ENCODE measurements around the gene TEKT1. TPM values are rescaled to one million over a fixed set of nuclear protein-coding genes. Genes with fewer than 3 reads are reported as not detected.
"Not testable (repeated sequence)": the region's sequence is repeated elsewhere in the genome, so short reads cannot be mapped to it uniquely, and the experiment has no call there.

The TEKT1 gene
- total and polyA plus RNA-seq, 7 donors, result not detected

- no peaks in the 10 kb centered on the region for H3K4me1 ChIP-seq
- 74 to 81% (median 78%) methylated on average over 8 of the region's 8 CpGs for WGBS, 3 donors
- H3K27me3 ChIP-seq (ENCODE audit: insufficient read depth in 3 of 3, low read length in 2 of 3), result peaks cover 0 to 35% (median 12%) of the 10 kb centered on the region in 3 donors
- no peaks in the 10 kb centered on the region for H3K9me3 ChIP-seq
- DNase-seq, result no peak
- TF ChIP-seq, protein P1, sequence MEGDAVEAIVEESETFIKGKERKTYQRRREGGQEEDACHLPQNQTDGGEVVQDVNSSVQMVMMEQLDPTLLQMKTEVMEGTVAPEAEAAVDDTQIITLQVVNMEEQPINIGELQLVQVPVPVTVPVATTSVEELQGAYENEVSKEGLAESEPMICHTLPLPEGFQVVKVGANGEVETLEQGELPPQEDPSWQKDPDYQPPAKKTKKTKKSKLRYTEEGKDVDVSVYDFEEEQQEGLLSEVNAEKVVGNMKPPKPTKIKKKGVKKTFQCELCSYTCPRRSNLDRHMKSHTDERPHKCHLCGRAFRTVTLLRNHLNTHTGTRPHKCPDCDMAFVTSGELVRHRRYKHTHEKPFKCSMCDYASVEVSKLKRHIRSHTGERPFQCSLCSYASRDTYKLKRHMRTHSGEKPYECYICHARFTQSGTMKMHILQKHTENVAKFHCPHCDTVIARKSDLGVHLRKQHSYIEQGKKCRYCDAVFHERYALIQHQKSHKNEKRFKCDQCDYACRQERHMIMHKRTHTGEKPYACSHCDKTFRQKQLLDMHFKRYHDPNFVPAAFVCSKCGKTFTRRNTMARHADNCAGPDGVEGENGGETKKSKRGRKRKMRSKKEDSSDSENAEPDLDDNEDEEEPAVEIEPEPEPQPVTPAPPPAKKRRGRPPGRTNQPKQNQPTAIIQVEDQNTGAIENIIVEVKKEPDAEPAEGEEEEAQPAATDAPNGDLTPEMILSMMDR (IDR thresholded peaks at IDR 0.05), result no peak
- no peak overlapping the region for H3K4me3 ChIP-seq
- intact Hi-C loops (cut with DNase I), result no loop called here
- no peak overlapping the region for H3K27ac ChIP-seq
- no peak for ATAC-seq
- H3K36me3 ChIP-seq (ENCODE audit: insufficient read depth in 1 of 2, low read depth in 1 of 2), result no peaks in the 10 kb centered on the region
Measured at GRCh38 chr17:6780001-6780400, 51.5 kb downstream of the TEKT1 start.

- 56 to 78% (median 65%) methylated on average over 2 of the region's 2 CpGs for WGBS, 3 donors
- peaks cover 0 to 39% (median 12%) of the 10 kb centered on the region in 3 donors for H3K27me3 ChIP-seq (ENCODE audit: insufficient read depth in 3 of 3, low read length in 2 of 3)
Measured at GRCh38 chr17:6779411-6779810, 52.1 kb downstream of the TEKT1 start.

GRCh38 chr17:6775871-6776405, 55.6 kb downstream of the TEKT1 start, which contains the start of gene FBXO39:
Gene FBXO39, plus strand, starts transcription at chr17:6776215. Its CDS starts 3,654 bp downstream, at chr17:6779869.
- Histone ChIP-seq H3K27me3 (ENCODE audit: insufficient read depth in 3 of 3, low read length in 2 of 3) (peaks cover 0 to 36% (median 10%) of the 10 kb centered on the region in 3 donors), H3K9me3 (peaks cover 11% of the 10 kb centered on the region), H3K36me3 (ENCODE audit: insufficient read depth in 1 of 2, low read depth in 1 of 2) (peaks cover 5 to 28% of the 10 kb centered on the region in 2 donors), H3K4me1 (no peaks in the 10 kb centered on the region), H3K27ac (no peak within 1 kb of the TSS), H3K4me3 (no peak within 1 kb of the TSS)
- TF ChIP-seq, protein P1 (IDR thresholded peaks at IDR 0.05), result no peak
- ATAC-seq (no peak), DNase-seq (no peak)
- WGBS, 3 donors, result 1 to 2% (median 2%) methylated on average over 27 to 49 of the region's 49 CpGs
- intact Hi-C loops (cut with DNase I), result no loop called here

More at GRCh38 chr17:6779411-6779810, 52.1 kb downstream of the TEKT1 start:
- no peak overlapping the region for H3K27ac ChIP-seq
- ATAC-seq, result no peak
- H3K36me3 ChIP-seq (ENCODE audit: insufficient read depth in 1 of 2, low read depth in 1 of 2), result no peaks in the 10 kb centered on the region
- DNase-seq, result no peak
- intact Hi-C loops (cut with DNase I), result no loop called here
- TF ChIP-seq, protein P1 (IDR thresholded peaks at IDR 0.05), result no peak
- no peak overlapping the region for H3K4me3 ChIP-seq
- no peaks in the 10 kb centered on the region for H3K9me3 ChIP-seq
- no peaks in the 10 kb centered on the region for H3K4me1 ChIP-seq

DNA sequence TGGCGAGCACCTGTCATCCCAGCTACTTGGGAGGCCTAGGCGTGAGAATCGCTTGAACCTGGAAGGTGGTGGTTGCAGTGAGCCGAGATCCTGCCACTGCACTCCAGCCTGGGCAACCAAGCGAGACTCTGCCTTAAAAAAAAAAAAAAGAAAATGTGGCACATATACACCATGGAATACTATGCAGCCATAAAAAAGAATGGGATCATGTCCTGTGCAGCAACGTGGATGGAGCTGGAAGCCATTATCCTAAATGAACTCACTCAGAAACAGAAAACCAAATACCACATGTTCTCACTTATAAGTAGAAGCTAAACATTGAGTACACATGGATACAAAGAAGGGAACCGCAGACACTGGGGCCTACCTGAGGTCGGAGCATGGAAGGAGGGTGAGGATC, 56.6 kb downstream of the TEKT1 start:
- H3K4me1 ChIP-seq; H3K4me3 ChIP-seq; DNase-seq; intact Hi-C loops (cut with DNase I); ATAC-seq; H3K27ac ChIP-seq: not testable (repeated sequence)
- peaks cover 7 to 35% of the 10 kb centered on the region in 2 donors for H3K36me3 ChIP-seq (ENCODE audit: insufficient read depth in 1 of 2, low read depth in 1 of 2)
- H3K27me3 ChIP-seq (ENCODE audit: insufficient read depth in 3 of 3, low read length in 2 of 3), result peaks cover 0 to 36% (median 8%) of the 10 kb centered on the region in 3 donors
- 93 to 95% (median 95%) methylated on average over 8 of the region's 8 CpGs for WGBS, 3 donors
- H3K9me3 ChIP-seq, result peaks cover 11% of the 10 kb centered on the region

- WGBS, 3 donors, result 90 to 94% (median 91%) methylated on average over 1 of the region's 1 CpG
- TF ChIP-seq, protein P1 (IDR thresholded peaks at IDR 0.05), result no peak
- intact Hi-C loops (cut with DNase I), result no loop called here
- no peak overlapping the region for H3K27ac ChIP-seq
- H3K9me3 ChIP-seq, result peaks cover 22% of the 10 kb centered on the region
- no peak for ATAC-seq
- no peaks in the 10 kb centered on the region for H3K4me1 ChIP-seq
- no peak for DNase-seq
- H3K36me3 ChIP-seq (ENCODE audit: insufficient read depth in 1 of 2, low read depth in 1 of 2), result peaks cover 10 to 61% of the 10 kb centered on the region in 2 donors
- no peak overlapping the region for H3K4me3 ChIP-seq
- H3K27me3 ChIP-seq (ENCODE audit: insufficient read depth in 3 of 3, low read length in 2 of 3), result peaks cover 0 to 27% (median 8%) of the 10 kb centered on the region in 3 donors
Measured at GRCh38 chr17:6772016-6772415, 59.5 kb downstream of the TEKT1 start.

Data from psoas muscle (tissue), 8 donors.